ENCODE measurements around the gene VARS2. TPM values are rescaled to one million over a fixed set of nuclear protein-coding genes. Genes with fewer than 3 reads are reported as not detected.

The VARS2 gene
- total and polyA plus RNA-seq, 4 donors = 9.4 to 23.3 (median 16.3) TPM

DNA sequence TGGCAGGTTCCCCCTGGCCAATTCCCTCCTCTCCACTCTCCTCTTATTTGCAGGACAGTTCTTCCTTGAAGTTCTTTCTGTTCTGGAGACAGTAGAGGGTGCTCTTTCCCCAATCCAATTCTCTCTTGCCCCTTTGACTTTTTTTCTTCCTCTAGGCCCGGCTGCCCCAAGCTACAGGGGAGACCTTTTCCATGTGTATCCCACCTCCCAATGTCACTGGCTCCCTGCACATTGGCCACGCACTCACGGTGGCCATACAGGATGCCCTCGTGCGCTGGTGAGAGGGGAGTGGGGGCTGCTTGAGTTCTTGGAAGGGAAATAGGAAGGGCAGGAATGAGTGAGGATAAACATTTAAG is 1.5 kb downstream of the VARS2 start:
- Histone ChIP-seq H3K9me3 (ENCODE audit: control insufficient read depth in 4 of 4, low read length in 3 of 4) (no peaks in the 10 kb centered on the region), H3K27me3 (ENCODE audit: control insufficient read depth in 4 of 4, insufficient read depth in 4 of 4, low read length in 3 of 4) (no peaks in the 10 kb centered on the region), H3K27ac (ENCODE audit: low read depth in 1 of 2, low read length in 2 of 2) (no peak overlapping the region), H3K4me3 (ENCODE audit: low read depth in 1 of 3, low read length in 3 of 3) (no peak overlapping the region), H3K36me3 (ENCODE audit: control insufficient read depth in 4 of 4, insufficient read depth in 3 of 4, low read depth in 1 of 4, low read length in 3 of 4) (peaks cover 3 to 36% (median 22%) of the 10 kb centered on the region in 4 donors), H3K9ac (ENCODE audit: low read depth in 1 of 2, low read length in 2 of 2) (peak overlapping the region in 1 of 2 donors; percentile 83), H3K4me1 (ENCODE audit: control insufficient read depth in 4 of 4, insufficient read depth in 4 of 4, low read length in 3 of 4) (peaks cover 0 to 39% (median 26%) of the 10 kb centered on the region in 4 donors)
- 44% methylated on average over 5 of the region's 5 CpGs for WGBS
- no peak for DNase-seq (ENCODE audit: low spot score)
- TF ChIP-seq, protein P1, sequence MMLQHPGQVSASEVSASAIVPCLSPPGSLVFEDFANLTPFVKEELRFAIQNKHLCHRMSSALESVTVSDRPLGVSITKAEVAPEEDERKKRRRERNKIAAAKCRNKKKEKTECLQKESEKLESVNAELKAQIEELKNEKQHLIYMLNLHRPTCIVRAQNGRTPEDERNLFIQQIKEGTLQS (IDR thresholded peaks at IDR 0.05) = no peak
- TF ChIP-seq, protein P2, sequence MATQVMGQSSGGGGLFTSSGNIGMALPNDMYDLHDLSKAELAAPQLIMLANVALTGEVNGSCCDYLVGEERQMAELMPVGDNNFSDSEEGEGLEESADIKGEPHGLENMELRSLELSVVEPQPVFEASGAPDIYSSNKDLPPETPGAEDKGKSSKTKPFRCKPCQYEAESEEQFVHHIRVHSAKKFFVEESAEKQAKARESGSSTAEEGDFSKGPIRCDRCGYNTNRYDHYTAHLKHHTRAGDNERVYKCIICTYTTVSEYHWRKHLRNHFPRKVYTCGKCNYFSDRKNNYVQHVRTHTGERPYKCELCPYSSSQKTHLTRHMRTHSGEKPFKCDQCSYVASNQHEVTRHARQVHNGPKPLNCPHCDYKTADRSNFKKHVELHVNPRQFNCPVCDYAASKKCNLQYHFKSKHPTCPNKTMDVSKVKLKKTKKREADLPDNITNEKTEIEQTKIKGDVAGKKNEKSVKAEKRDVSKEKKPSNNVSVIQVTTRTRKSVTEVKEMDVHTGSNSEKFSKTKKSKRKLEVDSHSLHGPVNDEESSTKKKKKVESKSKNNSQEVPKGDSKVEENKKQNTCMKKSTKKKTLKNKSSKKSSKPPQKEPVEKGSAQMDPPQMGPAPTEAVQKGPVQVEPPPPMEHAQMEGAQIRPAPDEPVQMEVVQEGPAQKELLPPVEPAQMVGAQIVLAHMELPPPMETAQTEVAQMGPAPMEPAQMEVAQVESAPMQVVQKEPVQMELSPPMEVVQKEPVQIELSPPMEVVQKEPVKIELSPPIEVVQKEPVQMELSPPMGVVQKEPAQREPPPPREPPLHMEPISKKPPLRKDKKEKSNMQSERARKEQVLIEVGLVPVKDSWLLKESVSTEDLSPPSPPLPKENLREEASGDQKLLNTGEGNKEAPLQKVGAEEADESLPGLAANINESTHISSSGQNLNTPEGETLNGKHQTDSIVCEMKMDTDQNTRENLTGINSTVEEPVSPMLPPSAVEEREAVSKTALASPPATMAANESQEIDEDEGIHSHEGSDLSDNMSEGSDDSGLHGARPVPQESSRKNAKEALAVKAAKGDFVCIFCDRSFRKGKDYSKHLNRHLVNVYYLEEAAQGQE (IDR thresholded peaks at IDR 0.05) = no peak
- no peak for TF ChIP-seq HNF4A (conservative IDR thresholded peaks at IDR 0.05)
- TF ChIP-seq, protein P3, sequence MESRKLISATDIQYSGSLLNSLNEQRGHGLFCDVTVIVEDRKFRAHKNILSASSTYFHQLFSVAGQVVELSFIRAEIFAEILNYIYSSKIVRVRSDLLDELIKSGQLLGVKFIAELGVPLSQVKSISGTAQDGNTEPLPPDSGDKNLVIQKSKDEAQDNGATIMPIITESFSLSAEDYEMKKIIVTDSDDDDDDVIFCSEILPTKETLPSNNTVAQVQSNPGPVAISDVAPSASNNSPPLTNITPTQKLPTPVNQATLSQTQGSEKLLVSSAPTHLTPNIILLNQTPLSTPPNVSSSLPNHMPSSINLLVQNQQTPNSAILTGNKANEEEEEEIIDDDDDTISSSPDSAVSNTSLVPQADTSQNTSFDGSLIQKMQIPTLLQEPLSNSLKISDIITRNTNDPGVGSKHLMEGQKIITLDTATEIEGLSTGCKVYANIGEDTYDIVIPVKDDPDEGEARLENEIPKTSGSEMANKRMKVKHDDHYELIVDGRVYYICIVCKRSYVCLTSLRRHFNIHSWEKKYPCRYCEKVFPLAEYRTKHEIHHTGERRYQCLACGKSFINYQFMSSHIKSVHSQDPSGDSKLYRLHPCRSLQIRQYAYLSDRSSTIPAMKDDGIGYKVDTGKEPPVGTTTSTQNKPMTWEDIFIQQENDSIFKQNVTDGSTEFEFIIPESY (IDR thresholded peaks at IDR 0.05) = no peak
- TF ChIP-seq JUND (IDR thresholded peaks at IDR 0.05) = no peak
- TF ChIP-seq TAF1 (conservative IDR thresholded peaks at IDR 0.05) = no peak
- no peak for TF ChIP-seq EGR1 (IDR thresholded peaks at IDR 0.05; ENCODE audit: low read depth in 2 of 2)
- TF ChIP-seq SP1 (IDR thresholded peaks at IDR 0.05) = no peak
- no peak for TF ChIP-seq HNF4G (IDR thresholded peaks at IDR 0.05)
- no peak for TF ChIP-seq YY1 (IDR thresholded peaks at IDR 0.05)
- TF ChIP-seq, protein P4, sequence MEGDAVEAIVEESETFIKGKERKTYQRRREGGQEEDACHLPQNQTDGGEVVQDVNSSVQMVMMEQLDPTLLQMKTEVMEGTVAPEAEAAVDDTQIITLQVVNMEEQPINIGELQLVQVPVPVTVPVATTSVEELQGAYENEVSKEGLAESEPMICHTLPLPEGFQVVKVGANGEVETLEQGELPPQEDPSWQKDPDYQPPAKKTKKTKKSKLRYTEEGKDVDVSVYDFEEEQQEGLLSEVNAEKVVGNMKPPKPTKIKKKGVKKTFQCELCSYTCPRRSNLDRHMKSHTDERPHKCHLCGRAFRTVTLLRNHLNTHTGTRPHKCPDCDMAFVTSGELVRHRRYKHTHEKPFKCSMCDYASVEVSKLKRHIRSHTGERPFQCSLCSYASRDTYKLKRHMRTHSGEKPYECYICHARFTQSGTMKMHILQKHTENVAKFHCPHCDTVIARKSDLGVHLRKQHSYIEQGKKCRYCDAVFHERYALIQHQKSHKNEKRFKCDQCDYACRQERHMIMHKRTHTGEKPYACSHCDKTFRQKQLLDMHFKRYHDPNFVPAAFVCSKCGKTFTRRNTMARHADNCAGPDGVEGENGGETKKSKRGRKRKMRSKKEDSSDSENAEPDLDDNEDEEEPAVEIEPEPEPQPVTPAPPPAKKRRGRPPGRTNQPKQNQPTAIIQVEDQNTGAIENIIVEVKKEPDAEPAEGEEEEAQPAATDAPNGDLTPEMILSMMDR (IDR thresholded peaks at IDR 0.05; ENCODE audit: low read depth, low read length, missing input control) = peak; percentile 51
- peak; percentile 83 to 84 for TF ChIP-seq RAD21 (IDR thresholded peaks at IDR 0.05)
- TF ChIP-seq GABPA (IDR thresholded peaks at IDR 0.05 in 1 of 2, conservative IDR thresholded peaks at IDR 0.05 in 1 of 2) = no peak
- TF ChIP-seq FOXA2 (IDR thresholded peaks at IDR 0.05) = no peak
- TF ChIP-seq FOXA1 (IDR thresholded peaks at IDR 0.05) = no peak
- TF ChIP-seq, protein P5, sequence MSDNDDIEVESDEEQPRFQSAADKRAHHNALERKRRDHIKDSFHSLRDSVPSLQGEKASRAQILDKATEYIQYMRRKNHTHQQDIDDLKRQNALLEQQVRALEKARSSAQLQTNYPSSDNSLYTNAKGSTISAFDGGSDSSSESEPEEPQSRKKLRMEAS (IDR thresholded peaks at IDR 0.05) = no peak

DNA sequence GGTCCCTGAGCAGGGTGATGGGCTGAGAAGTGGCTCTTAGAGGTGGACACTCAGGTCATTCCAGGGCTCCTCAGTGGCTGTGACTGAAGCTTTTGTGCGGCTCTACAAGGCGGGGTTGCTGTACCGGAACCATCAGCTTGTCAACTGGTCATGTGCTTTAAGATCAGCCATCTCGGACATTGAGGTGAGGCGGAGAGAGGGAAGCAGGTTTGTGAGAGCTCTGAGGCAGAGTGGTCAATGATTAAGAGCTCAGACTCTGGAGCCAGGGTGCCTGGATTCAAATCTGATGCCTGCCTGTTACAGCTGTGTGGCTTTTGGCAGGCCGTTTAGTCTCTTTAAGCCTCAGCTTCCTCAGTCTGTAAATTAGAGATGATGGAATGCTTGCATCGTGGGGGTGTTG is 3.0 kb downstream of the VARS2 start:
- Histone ChIP-seq H3K27ac (ENCODE audit: low read depth in 1 of 2, low read length in 2 of 2) (no peak overlapping the region), H3K4me3 (ENCODE audit: low read depth in 1 of 3, low read length in 3 of 3) (no peak overlapping the region), H3K4me1 (ENCODE audit: control insufficient read depth in 4 of 4, insufficient read depth in 4 of 4, low read length in 3 of 4) (peaks cover 0 to 35% (median 25%) of the 10 kb centered on the region in 4 donors), H3K9ac (ENCODE audit: low read depth in 1 of 2, low read length in 2 of 2) (no peak overlapping the region), H3K9me3 (ENCODE audit: control insufficient read depth in 4 of 4, low read length in 3 of 4) (no peaks in the 10 kb centered on the region), H3K36me3 (ENCODE audit: control insufficient read depth in 4 of 4, insufficient read depth in 3 of 4, low read depth in 1 of 4, low read length in 3 of 4) (peaks cover 10 to 42% (median 23%) of the 10 kb centered on the region in 4 donors), H3K27me3 (ENCODE audit: control insufficient read depth in 4 of 4, insufficient read depth in 4 of 4, low read length in 3 of 4) (no peaks in the 10 kb centered on the region)
- no peak for TF ChIP-seq JUND (IDR thresholded peaks at IDR 0.05)
- TF ChIP-seq TAF1 (conservative IDR thresholded peaks at IDR 0.05) = no peak
- TF ChIP-seq YY1 (IDR thresholded peaks at IDR 0.05) = no peak
- WGBS = 95% methylated on average over 7 of the region's 7 CpGs
- no peak for DNase-seq (ENCODE audit: low spot score)
